GM23338 (cell line): ENCODE data around the gene GDPD4.

ENCODE experiments used
- CREB1 ChIP-seq: fragments of 250-450 bp; sonication (Bioruptor Pico); IDR thresholded peaks from 2 replicates; pipeline ENCODE4 v1.5.0; 2020; ENCODE audit warnings: low read depth, mild to moderate bottlenecking, moderate library complexity
- CTCF ChIP-seq, 2 experiments: fragments of 200-600 bp in 1 of 2; sonication (generic) in 1 of 2; conservative IDR thresholded peaks; 2 replicates each; pipeline versions ENCODE4 v1.5.1 to v1.6.1; 2016 to 2017; ENCODE audit warnings: antibody characterized with exemption in 2 of 2, low read depth in 2 of 2, mild to moderate bottlenecking in 2 of 2, moderate library complexity in 1 of 2
- EZH2 ChIP-seq: fragments of 200-600 bp; sonication (generic); IDR thresholded peaks from one replicate; pipeline ENCODE4 v1.8.0; 2017; ENCODE audit warnings: antibody characterized with exemption, mild to moderate bottlenecking, low read depth; ENCODE audit not compliant: unreplicated experiment
- EZH2phosphoT487 ChIP-seq: fragments of 200-600 bp; sonication (generic); IDR thresholded peaks from one replicate; pipeline ENCODE4 v1.8.1; 2018; ENCODE audit warnings: antibody characterized with exemption; ENCODE audit not compliant: unreplicated experiment
- JUNB ChIP-seq: IDR thresholded peaks from one replicate; pipeline ENCODE4 v1.6.1; 2016; ENCODE audit warnings: antibody characterized with exemption; ENCODE audit not compliant: unreplicated experiment
- POLR2AphosphoS5 ChIP-seq: IDR thresholded peaks from 2 replicates; pipeline ENCODE4 v1.6.1; 2016; ENCODE audit warnings: antibody characterized with exemption, low read depth
- REST ChIP-seq: IDR thresholded peaks from one replicate; pipeline ENCODE4 v1.6.1; 2018; ENCODE audit warnings: antibody characterized with exemption; ENCODE audit not compliant: unreplicated experiment
- STAT1 ChIP-seq: IDR thresholded peaks from one replicate; pipeline ENCODE4 v1.6.1; 2016; ENCODE audit warnings: antibody characterized with exemption; ENCODE audit not compliant: unreplicated experiment
- ZNF114 ChIP-seq: fragments of 250-450 bp; sonication (Bioruptor Pico); IDR thresholded peaks from 2 replicates; pipeline ENCODE4 v1.5.0; 2020; ENCODE audit warnings: mild to moderate bottlenecking, moderate library complexity
- ZNF331 ChIP-seq: fragments of 250-450 bp; sonication (Bioruptor Pico); IDR thresholded peaks from 2 replicates; pipeline ENCODE4 v1.5.0; 2020; ENCODE audit warnings: low read depth, mild to moderate bottlenecking, moderate library complexity
- TF ChIP-seq, protein P1 (sequence below): fragments of 250-450 bp; sonication (Bioruptor Pico); IDR thresholded peaks from 2 replicates; pipeline ENCODE4 v1.5.0; 2020; ENCODE audit warnings: mild to moderate bottlenecking, moderate library complexity

DNA sequence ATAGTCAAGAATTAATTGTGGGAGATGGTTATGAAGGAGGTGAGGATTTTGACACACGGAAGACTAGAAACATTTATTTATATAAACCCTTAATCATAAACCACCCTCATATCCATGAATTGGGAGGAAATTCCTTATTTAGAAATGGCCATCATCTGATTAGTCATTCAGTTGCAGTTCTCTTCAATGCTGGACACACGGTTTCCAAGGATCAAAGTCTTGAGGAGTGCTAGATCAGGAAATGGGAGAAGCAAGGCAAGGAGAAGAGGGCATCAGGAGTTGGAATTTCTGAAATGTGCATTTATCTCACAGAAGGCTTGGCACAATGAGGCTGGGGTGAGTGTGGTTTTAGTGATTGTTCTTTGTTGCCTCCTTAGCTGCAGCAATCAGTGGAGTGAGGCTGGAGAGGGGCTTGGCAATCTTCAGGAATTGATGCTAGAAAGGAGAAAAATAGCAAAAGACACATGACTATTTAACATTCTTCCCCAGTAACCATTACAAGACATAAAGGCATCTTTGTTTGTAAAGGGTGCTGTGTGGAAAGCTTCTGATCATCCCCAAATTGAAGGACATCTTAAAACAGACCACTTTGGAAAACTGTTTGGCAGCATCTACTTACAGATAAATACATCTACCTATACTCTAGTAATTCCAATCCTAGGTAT, 21.6 kb upstream of the GDPD4 start:
- TF ChIP-seq CTCF (conservative IDR thresholded peaks at IDR 0.05; ENCODE audit: low read depth in 2 of 2) (no peak), REST (no peak), EZH2phosphoT487 (no peak), POLR2AphosphoS5 (no peak), EZH2 (no peak), ZNF331 (no peak), JUNB (no peak), CREB1 (CRISPR knock-in tag) (no peak), STAT1 (no peak), ZNF114 (CRISPR knock-in tag) (no peak)
- TF ChIP-seq, protein P1, sequence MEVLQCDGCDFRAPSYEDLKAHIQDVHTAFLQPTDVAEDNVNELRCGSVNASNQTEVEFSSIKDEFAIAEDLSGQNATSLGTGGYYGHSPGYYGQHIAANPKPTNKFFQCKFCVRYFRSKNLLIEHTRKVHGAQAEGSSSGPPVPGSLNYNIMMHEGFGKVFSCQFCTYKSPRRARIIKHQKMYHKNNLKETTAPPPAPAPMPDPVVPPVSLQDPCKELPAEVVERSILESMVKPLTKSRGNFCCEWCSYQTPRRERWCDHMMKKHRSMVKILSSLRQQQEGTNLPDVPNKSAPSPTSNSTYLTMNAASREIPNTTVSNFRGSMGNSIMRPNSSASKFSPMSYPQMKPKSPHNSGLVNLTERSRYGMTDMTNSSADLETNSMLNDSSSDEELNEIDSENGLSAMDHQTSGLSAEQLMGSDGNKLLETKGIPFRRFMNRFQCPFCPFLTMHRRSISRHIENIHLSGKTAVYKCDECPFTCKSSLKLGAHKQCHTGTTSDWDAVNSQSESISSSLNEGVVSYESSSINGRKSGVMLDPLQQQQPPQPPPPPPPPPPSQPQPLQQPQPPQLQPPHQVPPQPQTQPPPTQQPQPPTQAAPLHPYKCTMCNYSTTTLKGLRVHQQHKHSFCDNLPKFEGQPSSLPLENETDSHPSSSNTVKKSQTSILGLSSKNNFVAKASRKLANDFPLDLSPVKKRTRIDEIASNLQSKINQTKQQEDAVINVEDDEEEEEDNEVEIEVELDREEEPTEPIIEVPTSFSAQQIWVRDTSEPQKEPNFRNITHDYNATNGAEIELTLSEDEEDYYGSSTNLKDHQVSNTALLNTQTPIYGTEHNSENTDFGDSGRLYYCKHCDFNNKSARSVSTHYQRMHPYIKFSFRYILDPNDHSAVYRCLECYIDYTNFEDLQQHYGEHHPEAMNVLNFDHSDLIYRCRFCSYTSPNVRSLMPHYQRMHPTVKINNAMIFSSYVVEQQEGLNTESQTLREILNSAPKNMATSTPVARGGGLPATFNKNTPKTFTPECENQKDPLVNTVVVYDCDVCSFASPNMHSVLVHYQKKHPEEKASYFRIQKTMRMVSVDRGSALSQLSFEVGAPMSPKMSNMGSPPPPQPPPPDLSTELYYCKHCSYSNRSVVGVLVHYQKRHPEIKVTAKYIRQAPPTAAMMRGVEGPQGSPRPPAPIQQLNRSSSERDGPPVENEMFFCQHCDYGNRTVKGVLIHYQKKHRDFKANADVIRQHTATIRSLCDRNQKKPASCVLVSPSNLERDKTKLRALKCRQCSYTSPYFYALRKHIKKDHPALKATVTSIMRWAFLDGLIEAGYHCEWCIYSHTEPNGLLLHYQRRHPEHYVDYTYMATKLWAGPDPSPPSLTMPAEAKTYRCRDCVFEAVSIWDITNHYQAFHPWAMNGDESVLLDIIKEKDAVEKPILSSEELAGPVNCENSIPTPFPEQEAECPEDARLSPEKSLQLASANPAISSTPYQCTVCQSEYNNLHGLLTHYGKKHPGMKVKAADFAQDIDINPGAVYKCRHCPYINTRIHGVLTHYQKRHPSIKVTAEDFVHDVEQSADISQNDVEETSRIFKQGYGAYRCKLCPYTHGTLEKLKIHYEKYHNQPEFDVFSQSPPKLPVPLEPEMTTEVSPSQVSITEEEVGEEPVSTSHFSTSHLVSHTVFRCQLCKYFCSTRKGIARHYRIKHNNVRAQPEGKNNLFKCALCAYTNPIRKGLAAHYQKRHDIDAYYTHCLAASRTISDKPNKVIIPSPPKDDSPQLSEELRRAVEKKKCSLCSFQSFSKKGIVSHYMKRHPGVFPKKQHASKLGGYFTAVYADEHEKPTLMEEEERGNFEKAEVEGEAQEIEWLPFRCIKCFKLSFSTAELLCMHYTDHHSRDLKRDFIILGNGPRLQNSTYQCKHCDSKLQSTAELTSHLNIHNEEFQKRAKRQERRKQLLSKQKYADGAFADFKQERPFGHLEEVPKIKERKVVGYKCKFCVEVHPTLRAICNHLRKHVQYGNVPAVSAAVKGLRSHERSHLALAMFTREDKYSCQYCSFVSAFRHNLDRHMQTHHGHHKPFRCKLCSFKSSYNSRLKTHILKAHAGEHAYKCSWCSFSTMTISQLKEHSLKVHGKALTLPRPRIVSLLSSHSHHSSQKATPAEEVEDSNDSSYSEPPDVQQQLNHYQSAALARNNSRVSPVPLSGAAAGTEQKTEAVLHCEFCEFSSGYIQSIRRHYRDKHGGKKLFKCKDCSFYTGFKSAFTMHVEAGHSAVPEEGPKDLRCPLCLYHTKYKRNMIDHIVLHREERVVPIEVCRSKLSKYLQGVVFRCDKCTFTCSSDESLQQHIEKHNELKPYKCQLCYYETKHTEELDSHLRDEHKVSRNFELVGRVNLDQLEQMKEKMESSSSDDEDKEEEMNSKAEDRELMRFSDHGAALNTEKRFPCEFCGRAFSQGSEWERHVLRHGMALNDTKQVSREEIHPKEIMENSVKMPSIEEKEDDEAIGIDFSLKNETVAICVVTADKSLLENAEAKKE (CRISPR knock-in tag): no peak
